IMR-90 (cell line): ENCODE data around the gene NFIA. TPM values are rescaled to one million over a fixed set of nuclear protein-coding genes. Genes with fewer than 3 reads are reported as not detected.

ENCODE experiments used
- ATAC-seq: fragments of 200-7000 bp; cut with Tn5 transposase; 2 replicates; pipeline ENCODE4 v1.9.1; 2020; ENCODE audit warnings: low read depth, mild to moderate bottlenecking, moderate library complexity
- BruUV-seq: library from RNA; stranded (reverse); fragments of 400-500 nt; replicated peaks from 2 replicates; lab custom pipeline; 2021; lab: Mats Ljungman, UMichigan
- CTCF ChIA-PET: fragments of 300-600 bp; formaldehyde crosslinking; extraction: SDS; loops from one replicate; lab custom pipeline; 2021; ENCODE audit warnings: antibody characterized with exemption; lab: Yijun Ruan, JAX
- POLR2A ChIA-PET: fragments of 300-600 bp; sonication (Branson Sonifier 250); formaldehyde crosslinking; loops from one replicate; lab custom pipeline; 2022; ENCODE audit warnings: antibody characterized with exemption; ENCODE audit not compliant: unreplicated experiment; lab: Charles Lee
- DNase-seq: peaks from one replicate; pipeline ENCODE4 v3.0.0; 2013
- H2AFZ ChIP-seq: replicated peaks from 2 replicates; pipeline ENCODE3; 2013; ENCODE audit warnings: low read length, mild to moderate bottlenecking; ENCODE audit not compliant: poor library complexity
- H2AK5ac ChIP-seq: 2 replicates; pipeline ENCODE4 v1.6.1; 2013; ENCODE audit warnings: low read depth, low read length, inconsistent platforms
- H2AK9ac ChIP-seq: replicated peaks from 2 replicates; pipeline ENCODE3; 2013; ENCODE audit warnings: mild to moderate bottlenecking, low read depth, low read length, moderate library complexity; ENCODE audit not compliant: poor library complexity
- H2BK120ac ChIP-seq: 2 replicates; pipeline ENCODE4 v1.6.1; 2013; ENCODE audit warnings: low read depth, low read length, inconsistent platforms
- H2BK15ac ChIP-seq: 3 replicates; pipeline ENCODE4 v1.6.1; 2013; ENCODE audit warnings: low read depth, low read length, inconsistent platforms
- H2BK20ac ChIP-seq: 2 replicates; pipeline ENCODE4 v1.6.1; 2013; ENCODE audit warnings: low read depth, mild to moderate bottlenecking, inconsistent platforms, low read length, moderate library complexity
- H2BK5ac ChIP-seq: 2 replicates; pipeline ENCODE4 v1.6.1; 2013; ENCODE audit warnings: mild to moderate bottlenecking, low read depth, low read length, inconsistent platforms; ENCODE audit not compliant: poor library complexity, severe bottlenecking
- H3K14ac ChIP-seq: replicated peaks from 2 replicates; pipeline ENCODE4 v1.6.1; 2013; ENCODE audit warnings: low read depth, low read length, inconsistent platforms
- H3K18ac ChIP-seq: 2 replicates; pipeline ENCODE4 v1.6.1; 2013; ENCODE audit warnings: low read depth, low read length, control low read depth
- H3K23ac ChIP-seq: 2 replicates; pipeline ENCODE4 v1.6.1; 2013; ENCODE audit warnings: low read depth, low read length, inconsistent platforms
- H3K27ac ChIP-seq: 2 replicates; pipeline ENCODE4 v1.5.1; 2013; ENCODE audit warnings: mild to moderate bottlenecking, control low read depth, low read length; ENCODE audit not compliant: insufficient read depth
- H3K27me3 ChIP-seq: 2 replicates; pipeline ENCODE4 v1.6.1; 2013; ENCODE audit warnings: low read length; ENCODE audit not compliant: control insufficient read depth, insufficient read depth
- H3K36me3 ChIP-seq: 2 replicates; pipeline ENCODE4 v1.6.1; 2013; ENCODE audit warnings: low read length, mixed read lengths; ENCODE audit not compliant: control insufficient read depth, insufficient read depth
- H3K4ac ChIP-seq: 2 replicates; pipeline ENCODE4 v1.6.1; 2013; ENCODE audit warnings: low read depth, low read length, inconsistent platforms
- H3K4me1 ChIP-seq: 2 replicates; pipeline ENCODE4 v1.6.1; 2013; ENCODE audit warnings: low read length, mixed read lengths; ENCODE audit not compliant: control insufficient read depth, insufficient read depth
- H3K4me2 ChIP-seq: 2 replicates; pipeline ENCODE4 v1.6.1; 2013; ENCODE audit warnings: low read depth, mild to moderate bottlenecking, control low read depth, low read length, moderate library complexity
- H3K4me3 ChIP-seq: 2 replicates; pipeline ENCODE4 v1.5.1; 2013; ENCODE audit warnings: low read depth, mild to moderate bottlenecking, control low read depth, low read length, moderate library complexity; ENCODE audit not compliant: insufficient read depth
- H3K56ac ChIP-seq: 2 replicates; pipeline ENCODE4 v1.6.1; 2013; ENCODE audit warnings: low read length, inconsistent platforms; ENCODE audit not compliant: insufficient read depth; ENCODE audit errors: extremely low read depth
- H3K79me1 ChIP-seq, 2 experiments: 2 replicates each; pipeline ENCODE4 v1.6.1; 2013; ENCODE audit warnings: low read length in 2 of 2, inconsistent platforms in 1 of 2, low read depth in 1 of 2
- H3K9ac ChIP-seq: 2 replicates; pipeline ENCODE4 v1.6.1; 2013; ENCODE audit warnings: low read depth, low read length, control low read depth
- H3K9me1 ChIP-seq: 2 replicates; pipeline ENCODE4 v1.6.1; 2013; ENCODE audit warnings: low read length, inconsistent platforms; ENCODE audit not compliant: insufficient read depth
- H3K9me3 ChIP-seq: 2 replicates; pipeline ENCODE4 v1.6.1; 2013; ENCODE audit warnings: low read length; ENCODE audit not compliant: control insufficient read depth, insufficient read depth
- H4K20me1 ChIP-seq: 2 replicates; pipeline ENCODE4 v1.6.1; 2013; ENCODE audit warnings: low read length, inconsistent platforms; ENCODE audit not compliant: insufficient read depth
- H4K5ac ChIP-seq: 2 replicates; pipeline ENCODE4 v1.6.1; 2013; ENCODE audit warnings: mild to moderate bottlenecking, low read depth, low read length, control low read depth
- H4K8ac ChIP-seq, 2 experiments: 2 replicates each; pipeline ENCODE4 v1.6.1; 2013; ENCODE audit warnings: low read depth in 2 of 2, low read length in 2 of 2, control low read depth in 1 of 2, inconsistent platforms in 1 of 2
- H4K91ac ChIP-seq: 2 replicates; pipeline ENCODE4 v1.6.1; 2013; ENCODE audit warnings: low read depth, low read length, inconsistent platforms; ENCODE audit not compliant: insufficient read depth
- CEBPB ChIP-seq: IDR thresholded peaks from 2 replicates; pipeline ENCODE4 v1.6.1; 2012; ENCODE audit warnings: low read depth, low read length, improper control_type of control experiment
- POLR2A ChIP-seq: IDR thresholded peaks from 2 replicates; pipeline ENCODE4 v1.6.1; 2012; ENCODE audit warnings: mild to moderate bottlenecking, low read depth, low read length
- WGBS, 2 experiments: methylation state at CpG; one replicate each; pipeline versions ENCODE4 v1.1.5 to v1.1.7; 2013; ENCODE audit warnings: missing lambda C conversion rate in 2 of 2; ENCODE audit not compliant: insufficient read length in 1 of 2; ENCODE audit errors: extremely low coverage in 2 of 2; 5-methylcytosine and 5-hydroxymethylcytosine counted together
- dilution Hi-C: fragments of 300-500 bp; cut with HindIII; formaldehyde crosslinking; loops from one replicate; pipeline ENCODE4 v1.14.3; 2018; ENCODE audit warnings: low sequenced_read_pairs; ENCODE audit not compliant: unreplicated experiment
- in situ Hi-C: fragments of 300-500 bp; cut with MboI; formaldehyde crosslinking; loops from 3 replicates; pipeline ENCODE4 v1.14.3; 2019; ENCODE audit warnings: low sequenced_read_pairs, inconsistent platforms, mixed read lengths
- intact Hi-C: fragments of 100-400 bp; cut with micrococcal nuclease; formaldehyde crosslinking; loops from 2 replicates; pipeline ENCODE4 v1.10.0; 2022
- polyA plus RNA-seq, 3 experiments: library from polyadenylated mRNA; depleted of rRNA; stranded (reverse); fragments of >200 nt; gene quantifications; 2 replicates each; pipeline ENCODE4 v1.2.3, GENCODE V29; 2012; ENCODE audit warnings: low replicate concordance in 1 of 3
- total RNA-seq: library from RNA; depleted of rRNA; stranded (reverse); fragments of >200 nt; gene quantifications from 2 replicates; pipeline ENCODE4 v1.2.3, GENCODE V29; 2012

NFIA gene
- total and polyA plus RNA-seq, 2 of the 4 experiments (the other 2 are of a cell fraction), result 1.6 to 2.2 TPM

- Histone ChIP-seq H2AFZ (no peak overlapping the region), H3K4me3 (no peak overlapping the region), H2BK20ac (no peak overlapping the region), H3K4ac (no peak overlapping the region), H3K23ac (no peak overlapping the region), H3K9ac (no peak overlapping the region), H4K91ac (no peak overlapping the region), H2BK5ac (no peak overlapping the region), H2BK120ac (no peak overlapping the region), H3K14ac (no peak overlapping the region), H3K79me1 (no peaks in the 10 kb centered on the region), H3K9me3 (no peaks in the 10 kb centered on the region), H4K20me1 (no peaks in the 10 kb centered on the region), H3K56ac (no peak overlapping the region), H2AK5ac (no peak overlapping the region), H3K4me2 (no peak overlapping the region), H2BK15ac (no peak overlapping the region), H3K27ac (no peak overlapping the region), H4K8ac (no peak overlapping the region), H4K5ac (no peak overlapping the region), H3K27me3 (no peaks in the 10 kb centered on the region), H3K36me3 (no peaks in the 10 kb centered on the region), H2AK9ac (no peak overlapping the region), H3K4me1 (peaks cover 6% of the 10 kb centered on the region), H3K9me1 (no peaks in the 10 kb centered on the region), H3K18ac (no peak overlapping the region)
- BruUV-seq, result no TSS peak
- POLR2A ChIA-PET, result no interaction called here
- CTCF ChIA-PET, result interaction anchor here (0.6 to 1.4 kb wide), 2 partner anchors 12 to 311 kb away, joined by 3 to 4 read pairs; no protein-coding TSS in a partner anchor
- intact Hi-C loops, result loop anchor here (2.0 to 5.0 kb wide), 2 partner anchors 97 to 271 kb away; no protein-coding TSS in a partner anchor
- no peak for TF ChIP-seq POLR2A
- peak; percentile 27; the same call in 1 of the 2 replicates for TF ChIP-seq CEBPB
- ATAC-seq (no peak), DNase-seq (no peak)
- no CpG with 5 or more reads among the region's 1 CpG for WGBS, 2 experiments
- in situ Hi-C loops, result no loop called here
- dilution Hi-C loops, result no loop called here
Measured at GRCh38 chr1:61181067-61182038, 99.0 kb downstream of the NFIA start.
